GM15510 (cell line): Measurements from ENCODE around the gene BCL11A.
A peak's percentile ranks its signal among the peaks of the same experiment; 100 is the strongest.

Experiments
- POLR2A ChIP-seq: IDR thresholded peaks from 3 replicates; pipeline ENCODE4 v1.6.1; 2011; ENCODE audit warnings: borderline replicate concordance; ENCODE audit not compliant: insufficient read length; ENCODE audit errors: extremely low read depth

The BCL11A gene

DNA sequence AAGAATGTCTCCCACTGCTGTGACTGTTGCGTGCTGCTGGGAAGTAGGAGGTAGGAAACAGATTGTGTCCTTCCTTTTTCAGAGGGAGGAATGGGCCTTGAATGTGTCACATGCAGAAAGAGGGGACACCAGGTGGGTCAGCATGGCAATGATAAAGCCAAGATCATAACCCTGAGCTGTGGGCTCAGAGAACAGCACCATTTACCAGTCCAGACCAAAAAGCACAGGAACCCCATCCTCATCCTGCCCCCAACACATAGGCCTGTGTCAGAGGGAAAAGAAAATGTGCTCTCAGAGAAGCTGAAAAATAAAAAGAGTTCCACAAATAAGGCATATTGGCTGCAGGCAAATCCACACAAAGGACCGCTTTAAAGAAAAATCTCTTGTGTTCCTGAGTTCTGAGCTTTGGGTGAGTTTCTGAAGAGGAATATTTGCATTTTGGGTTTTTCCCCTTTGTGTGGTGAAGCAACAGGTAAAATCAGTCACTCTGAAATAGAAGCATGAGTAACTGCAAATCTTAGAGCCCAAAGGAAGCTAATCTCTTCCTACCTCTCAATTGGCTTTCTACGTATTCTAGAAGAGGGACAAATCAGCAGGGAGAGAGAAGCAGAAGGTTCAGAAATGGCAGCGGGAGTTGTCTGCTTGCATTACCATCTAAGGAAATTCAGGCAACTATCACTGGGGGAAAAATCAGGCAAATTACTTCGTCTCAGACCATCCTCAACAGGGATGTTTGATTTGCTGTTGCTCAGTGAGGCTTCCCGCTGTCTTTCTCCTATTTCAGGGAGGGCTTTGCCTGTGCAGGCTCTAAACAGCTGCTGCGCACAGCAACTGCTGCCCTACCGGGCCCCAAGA is 106.8 kb downstream of the BCL11A start:
- no peak for TF ChIP-seq POLR2A

DNA sequence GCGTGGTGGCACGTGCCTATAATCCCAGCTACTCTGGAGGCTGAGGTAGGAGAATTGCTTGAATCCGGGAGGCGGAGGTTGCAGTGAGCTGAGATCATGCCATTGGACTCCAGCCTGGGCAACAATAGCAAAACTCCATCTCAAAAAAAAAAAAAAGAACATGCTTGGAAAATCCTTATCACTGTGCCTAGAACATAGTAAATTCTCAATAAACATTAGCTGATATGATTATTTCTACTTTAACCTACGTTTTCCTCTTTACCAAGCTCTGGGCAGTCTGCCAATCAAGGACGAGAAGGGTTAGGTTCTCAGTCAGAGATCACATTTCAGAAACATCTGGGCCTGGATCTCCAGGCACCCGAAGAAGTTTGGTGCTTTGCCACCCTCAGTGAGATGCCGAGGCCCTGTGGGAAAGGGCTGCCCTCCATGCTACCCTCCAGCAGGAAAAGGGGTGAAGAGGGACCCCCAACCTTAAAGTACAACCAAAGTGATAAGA is 107.7 kb downstream of the BCL11A start:
- no peak for TF ChIP-seq POLR2A

DNA sequence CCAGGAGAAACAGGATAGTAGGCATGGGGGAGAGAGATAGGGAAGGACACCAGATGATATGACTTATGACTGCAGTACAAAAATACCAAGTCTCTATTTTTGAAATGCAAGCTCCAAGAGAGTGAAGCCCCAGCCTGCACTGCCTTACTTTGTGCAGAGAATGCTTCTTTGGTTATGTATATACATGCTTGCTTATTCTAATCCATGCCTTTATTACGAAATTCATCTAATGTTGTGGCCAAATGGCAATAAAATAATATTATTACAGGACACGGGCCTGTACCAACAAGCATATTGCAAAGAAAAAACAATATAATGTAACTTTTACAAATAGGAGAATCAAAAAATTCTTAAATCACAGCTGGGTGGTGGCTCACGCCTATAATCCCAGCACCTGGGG is 110.8 kb downstream of the BCL11A start:
- no peak for TF ChIP-seq POLR2A

DNA sequence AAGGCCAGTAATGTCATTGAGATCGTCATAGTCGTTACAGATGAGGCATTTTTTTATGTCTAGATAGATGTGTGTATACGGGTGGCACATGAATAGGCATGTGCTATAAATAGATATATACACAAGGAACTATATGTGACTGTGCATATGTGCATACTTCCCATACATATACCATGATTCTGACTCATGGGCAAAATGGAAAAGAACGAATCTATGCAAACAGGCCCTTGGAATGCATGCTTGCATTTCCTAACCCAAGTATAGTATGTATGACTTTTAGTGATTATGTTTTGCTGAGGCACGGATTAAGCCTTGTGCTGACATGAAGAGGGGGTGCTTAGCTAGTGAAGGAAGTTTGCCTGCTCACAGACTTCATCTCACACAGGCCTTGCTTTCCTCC is 111.7 kb downstream of the BCL11A start:
- TF ChIP-seq POLR2A = no peak

DNA sequence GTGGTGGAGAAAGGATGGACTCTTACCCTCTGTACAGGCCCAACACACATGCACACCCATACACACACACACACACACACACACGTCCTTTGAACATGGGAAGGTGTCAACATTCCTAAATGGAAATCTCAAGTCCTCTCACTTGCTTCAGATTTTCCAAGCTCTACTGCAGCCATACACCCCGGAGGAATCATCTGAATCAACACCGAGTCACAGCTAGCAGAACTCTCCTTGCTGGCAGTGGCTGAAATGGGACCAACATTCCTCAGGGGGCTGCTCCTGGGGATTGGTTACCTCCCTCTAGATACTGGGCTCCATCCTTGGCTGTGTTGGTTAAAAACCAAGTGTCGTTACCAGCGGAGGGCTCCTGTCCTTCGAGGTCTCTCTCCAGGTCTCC is 112.7 kb downstream of the BCL11A start:
- TF ChIP-seq POLR2A = no peak

DNA sequence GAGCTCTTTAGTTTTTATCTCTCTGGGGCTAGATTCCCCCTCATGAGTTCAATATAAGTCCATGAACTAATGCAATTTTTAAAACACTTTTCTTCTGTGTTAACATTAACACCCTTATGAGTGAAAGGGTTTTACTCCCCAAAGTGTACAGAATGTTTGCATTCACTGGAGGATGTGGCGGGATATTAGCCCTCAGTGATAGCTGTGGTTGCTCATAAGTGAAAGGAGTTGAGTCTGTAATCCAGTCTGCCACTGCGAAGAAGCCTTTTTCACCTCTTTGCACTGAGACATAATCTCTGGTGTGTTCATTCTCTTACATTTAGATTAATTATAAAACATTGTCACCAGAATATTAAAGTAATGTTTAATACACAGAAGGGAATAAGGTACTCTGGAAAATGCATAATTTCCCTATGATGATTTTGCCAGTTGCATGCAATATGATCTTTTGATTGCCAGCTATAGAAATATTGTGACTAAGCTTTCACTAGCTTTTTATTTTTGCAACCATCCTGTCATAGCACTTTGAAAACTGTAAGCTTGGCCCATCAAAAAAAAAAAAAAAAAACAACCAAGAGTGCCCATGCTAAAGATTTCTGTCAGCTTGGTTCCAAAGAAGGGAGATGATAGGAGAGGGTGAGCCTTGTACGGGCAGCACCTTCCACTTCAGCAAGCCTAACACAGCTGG is 113.2 kb downstream of the BCL11A start:
- TF ChIP-seq POLR2A = no peak

GRCh38 chr2:60439219-60439974 is 114.1 kb downstream of the BCL11A start:
- peak; percentile 58 for TF ChIP-seq POLR2A

- no peak for TF ChIP-seq POLR2A
Observed at GRCh38 chr2:60438653-60439052, 114.8 kb downstream of the BCL11A start.

DNA sequence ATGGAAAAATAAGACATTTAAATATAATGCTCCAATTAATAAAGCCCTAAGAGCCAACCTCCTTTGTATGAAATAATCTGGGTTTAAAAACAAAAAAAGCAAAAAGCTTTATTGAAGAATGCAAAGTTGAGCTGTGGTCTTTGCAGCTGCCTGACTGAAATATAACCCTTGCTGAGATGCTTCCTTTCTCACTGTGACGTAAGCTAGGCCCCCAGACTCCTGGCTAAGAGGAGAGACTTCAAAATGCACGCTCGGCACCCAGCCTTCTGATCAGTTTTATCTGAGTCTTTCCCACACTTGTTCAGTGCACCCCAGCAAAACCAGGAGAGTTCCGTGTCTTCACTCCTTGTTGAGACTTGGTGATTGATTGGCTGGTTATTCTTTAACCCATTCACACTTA is 115.3 kb downstream of the BCL11A start:
- TF ChIP-seq POLR2A = no peak

DNA sequence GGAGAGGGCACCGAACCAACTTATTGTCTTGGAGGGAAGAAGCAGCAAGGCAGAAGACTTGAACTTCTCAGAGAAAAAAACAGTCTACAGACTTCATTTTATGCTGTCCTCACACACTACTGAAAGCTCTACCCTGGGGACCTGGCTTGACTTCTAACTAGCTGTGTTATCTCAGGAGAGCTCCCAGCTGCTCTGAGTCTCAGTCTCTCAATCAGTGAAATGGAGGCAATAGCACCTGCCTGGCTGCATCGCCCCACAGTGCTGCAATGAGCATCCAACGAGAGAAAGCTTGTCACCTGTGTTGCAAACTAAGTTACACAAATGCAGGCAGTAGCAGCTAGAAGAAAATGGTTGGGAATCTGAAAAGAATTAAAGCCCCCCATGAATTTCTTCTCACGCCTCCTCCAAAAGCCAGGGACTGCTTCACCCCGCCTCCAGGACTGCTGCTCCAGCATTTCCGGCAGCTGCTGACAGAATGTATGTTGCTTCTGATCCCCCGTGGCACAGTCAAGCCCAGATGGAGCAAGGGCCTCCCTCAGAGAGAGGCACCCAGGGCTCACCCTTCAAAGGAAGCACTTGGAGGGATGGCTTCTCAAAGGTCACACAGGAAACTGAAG is 116.3 kb downstream of the BCL11A start:
- TF ChIP-seq POLR2A = no peak

GRCh38 chr2:60433018-60433596 is 120.3 kb downstream of the BCL11A start:
- no peak for TF ChIP-seq POLR2A

- no peak for TF ChIP-seq POLR2A
Observed at GRCh38 chr2:60432035-60432601, 121.3 kb downstream of the BCL11A start.

DNA sequence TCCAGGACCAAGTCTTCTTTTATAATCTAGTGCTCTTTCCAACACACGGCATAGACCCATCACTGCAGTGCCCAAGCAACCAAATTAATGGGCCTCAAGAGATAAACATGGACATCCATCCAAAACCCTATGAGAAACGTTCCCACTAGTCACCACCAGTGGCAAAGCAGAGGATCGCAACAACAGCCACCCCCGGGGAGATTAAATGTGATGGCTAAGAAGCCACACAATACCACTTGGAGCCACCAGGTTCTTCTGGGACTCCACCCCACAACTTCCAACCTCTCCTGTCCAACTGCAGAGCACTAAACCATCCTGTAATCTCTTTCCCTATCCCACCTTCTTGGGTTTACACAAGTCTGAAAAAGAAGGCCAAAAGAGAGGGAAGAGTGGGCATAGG is 123.8 kb downstream of the BCL11A start:
- no peak for TF ChIP-seq POLR2A

DNA sequence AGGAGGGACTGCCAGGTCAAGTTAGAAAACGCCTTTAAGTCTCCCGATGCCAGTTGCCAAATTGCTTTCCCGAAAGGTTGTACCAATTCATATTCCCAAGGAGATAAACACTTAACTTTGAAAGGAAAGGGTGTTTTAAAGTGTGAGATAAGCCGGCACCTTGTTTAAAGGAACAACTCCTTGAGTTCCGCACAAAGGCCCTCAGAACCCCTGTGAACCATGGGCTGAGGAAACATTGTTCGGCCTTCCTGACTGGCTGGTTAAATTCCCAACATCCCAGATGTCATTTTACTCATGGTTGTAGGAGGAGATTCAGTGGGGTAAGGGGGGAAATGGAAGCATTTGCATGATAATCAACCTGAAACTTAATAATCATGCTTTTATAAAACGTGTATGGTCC is 126.6 kb downstream of the BCL11A start:
- no peak for TF ChIP-seq POLR2A
